Measurements from ENCODE around the gene NSMCE1. TPM values are rescaled to one million over a fixed set of nuclear protein-coding genes. Genes with fewer than 3 reads are reported as not detected.
A peak's percentile ranks its signal among the peaks of the same experiment; 100 is the strongest.

Gene NSMCE1
- total and polyA plus RNA-seq, 7 experiments from 2014 or later, result 45.5 to 220 (median 71.7) TPM

DNA sequence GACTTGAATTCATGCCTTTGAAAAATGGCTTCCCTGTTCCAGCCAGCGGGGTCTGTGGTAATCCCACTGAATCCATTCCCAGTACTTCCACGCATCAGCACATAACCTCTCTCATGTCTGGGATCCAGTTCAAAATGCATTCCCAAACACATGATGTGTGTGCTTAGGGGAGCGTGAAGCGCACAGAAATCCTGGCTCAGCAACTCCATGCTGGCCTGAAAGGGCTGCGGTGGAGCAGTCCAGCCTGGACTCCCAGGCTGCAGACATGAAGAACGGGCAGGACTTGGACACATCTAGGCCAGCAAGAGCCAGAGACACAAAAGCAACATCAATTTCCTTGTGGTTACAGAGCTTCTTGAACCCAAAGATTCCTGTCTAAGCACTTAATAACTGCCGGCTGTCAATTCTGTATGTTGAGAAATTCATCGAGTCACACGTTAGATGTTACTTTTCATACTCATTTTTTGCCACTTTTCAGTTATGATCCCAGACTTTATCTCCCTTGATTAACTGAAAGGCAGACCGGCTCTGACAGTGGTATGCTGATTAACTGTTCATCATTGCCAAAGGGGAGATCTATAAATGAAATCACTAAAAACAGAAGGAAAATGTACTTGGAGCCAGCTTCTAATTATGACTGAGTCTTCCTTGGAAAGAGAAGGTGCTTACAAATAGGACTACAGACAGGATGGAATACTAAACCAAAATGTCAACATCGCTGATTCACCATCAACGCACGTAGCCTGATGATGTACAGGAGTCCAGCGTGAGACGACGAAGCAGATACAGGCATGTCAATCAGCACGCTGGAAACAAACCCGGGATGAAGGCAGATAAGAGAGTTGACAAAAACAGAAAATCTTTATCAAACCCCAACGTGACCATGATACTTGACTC lies 23.0 kb downstream of the NSMCE1 start:
- Histone ChIP-seq H3K4me1 (ENCODE audit: control insufficient read depth in 2 of 2, insufficient read depth in 2 of 2, low read length in 2 of 2) (peaks cover 0 to 19% of the 10 kb centered on the region in 2 donors), H3K9me3 (ENCODE audit: control insufficient read depth in 2 of 3, low read length in 3 of 3) (no peaks in the 10 kb centered on the region), H3K27me3 (ENCODE audit: control insufficient read depth in 2 of 2, insufficient read depth in 2 of 2, low read length in 2 of 2) (no peaks in the 10 kb centered on the region), H3K36me3 (ENCODE audit: control insufficient read depth in 2 of 3, insufficient read depth in 3 of 3, low read length in 3 of 3) (no peaks in the 10 kb centered on the region), H3K27ac (ENCODE audit: low read depth, low read length) (no peak overlapping the region), H3K4me3 (ENCODE audit: low read length) (no peak overlapping the region)
- ATAC-seq, result no peak
- CTCF ChIA-PET, result interaction anchor here (0.5 kb wide), 1 partner anchor 10 kb away, joined by 4 read pairs; no protein-coding TSS in a partner anchor
- no peaks in the 10 kb centered on the region for H3K27me3 Mint-ChIP-seq
- H3K36me3 Mint-ChIP-seq, result peaks cover 3 to 53% (median 30%) of the 10 kb centered on the region in 5 donors
- DNase-seq, result peak in 1 of 9 donors; percentile 52
- intact Hi-C loops (cut with micrococcal nuclease), result loop anchor here in 1 of 2 donors (1.0 kb wide), 2 partner anchors 8 to 9 kb away; no protein-coding TSS in a partner anchor
- POLR2A ChIA-PET, result interaction anchor here (0.9 to 1.0 kb wide), 2 partner anchors 10 to 121 kb away, joined by 3 read pairs; no protein-coding TSS in a partner anchor
- peaks cover 43 to 83% (median 73%) of the 10 kb centered on the region in 7 donors for H3K4me1 Mint-ChIP-seq
- H3K27ac Mint-ChIP-seq, result peak overlapping the region in 6 of 9 donors; percentile 3 to 81 (median 24)
- H3K9me3 Mint-ChIP-seq, result peaks cover 0 to 4% (median 0%) of the 10 kb centered on the region in 11 donors
- peak overlapping the region in 1 of 10 donors; percentile 61 for H3K4me3 Mint-ChIP-seq

DNA sequence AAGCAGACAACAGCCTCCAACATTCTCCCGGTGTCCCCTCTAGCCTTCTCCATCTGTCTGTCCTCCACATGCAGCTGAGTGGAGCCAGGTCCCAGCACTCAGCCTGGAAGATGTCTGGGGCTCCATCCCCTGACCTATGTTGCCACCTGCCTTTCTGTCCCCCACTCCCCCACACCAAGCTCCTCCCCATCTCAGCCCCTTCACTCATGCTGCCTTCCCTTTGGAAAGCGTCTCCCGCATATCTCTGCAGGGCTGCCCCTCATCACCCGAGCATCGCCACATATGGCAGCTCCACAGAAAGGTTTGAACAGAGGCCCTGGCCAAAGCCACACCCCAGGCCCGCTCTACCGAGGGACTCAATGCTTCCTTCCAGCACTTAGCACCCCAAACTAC lies 24.2 kb downstream of the NSMCE1 start:
- peaks cover 0 to 19% of the 10 kb centered on the region in 2 donors for H3K4me1 ChIP-seq (ENCODE audit: control insufficient read depth in 2 of 2, insufficient read depth in 2 of 2, low read length in 2 of 2)
- Mint-ChIP-seq H3K4me1 (peaks cover 41 to 84% (median 71%) of the 10 kb centered on the region in 7 donors), H3K36me3 (peaks cover 3 to 48% (median 23%) of the 10 kb centered on the region in 5 donors), H3K9me3 (peaks cover 0 to 4% (median 0%) of the 10 kb centered on the region in 11 donors), H3K27ac (peak overlapping the region; percentile 14 to 95 (median 79)), H3K4me3 (peak overlapping the region in 5 of 10 donors; percentile 24 to 68 (median 61)), H3K27me3 (no peaks in the 10 kb centered on the region)
- H3K4me3 ChIP-seq (ENCODE audit: low read length), result no peak overlapping the region
- intact Hi-C loops (cut with micrococcal nuclease), result no loop called here
- ATAC-seq (no peak), DNase-seq (peak in 1 of 9 donors; percentile 19)
- H3K36me3 ChIP-seq (ENCODE audit: control insufficient read depth in 2 of 3, insufficient read depth in 3 of 3, low read length in 3 of 3), result no peaks in the 10 kb centered on the region
- no peaks in the 10 kb centered on the region for H3K9me3 ChIP-seq (ENCODE audit: control insufficient read depth in 2 of 3, low read length in 3 of 3)
- CTCF ChIA-PET, result no interaction called here
- H3K27me3 ChIP-seq (ENCODE audit: control insufficient read depth in 2 of 2, insufficient read depth in 2 of 2, low read length in 2 of 2), result no peaks in the 10 kb centered on the region
- POLR2A ChIA-PET, result interaction anchor here (1.0 to 14.7 kb wide), 6 partner anchors 9 to 73 kb away, joined by 3 to 142 read pairs (median 8); partner anchors contain the start of gene NSMCE1
- H3K27ac ChIP-seq (ENCODE audit: low read depth, low read length), result no peak overlapping the region

DNA sequence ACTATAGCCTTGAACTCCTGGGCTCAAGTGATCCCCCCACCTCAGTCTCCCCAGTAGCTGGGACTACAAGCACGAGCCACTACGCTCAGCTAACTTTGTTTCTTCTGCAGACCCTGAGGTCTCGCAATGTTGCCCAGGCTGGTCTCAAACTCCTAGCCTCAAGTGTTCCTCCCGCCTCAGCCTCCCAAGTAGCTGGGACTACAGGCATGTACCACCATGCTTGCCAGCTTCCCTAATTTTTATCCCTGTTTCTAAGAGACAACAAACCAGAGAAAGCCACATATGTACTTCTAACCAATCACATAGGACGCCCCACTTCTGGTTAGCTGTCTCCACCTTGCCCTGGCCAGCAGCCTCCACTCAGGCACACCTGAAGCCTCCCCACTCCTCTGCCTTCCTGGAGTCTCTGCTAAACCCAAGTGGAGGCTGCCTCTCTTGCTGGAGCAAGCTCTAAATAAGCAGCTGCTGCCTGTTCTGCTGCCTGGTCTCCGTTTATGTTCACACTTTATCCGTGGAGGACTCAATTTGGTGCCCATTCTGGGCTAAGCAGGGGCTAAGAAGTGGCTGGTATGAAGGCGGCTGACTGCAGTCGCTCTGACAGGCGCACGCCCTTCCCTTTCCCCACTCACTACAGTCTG lies 24.7 kb downstream of the NSMCE1 start:
- no peaks in the 10 kb centered on the region for H3K27me3 Mint-ChIP-seq
- Histone ChIP-seq H3K9me3 (ENCODE audit: control insufficient read depth in 2 of 3, low read length in 3 of 3) (no peaks in the 10 kb centered on the region), H3K4me3 (ENCODE audit: low read length) (no peak overlapping the region), H3K4me1 (ENCODE audit: control insufficient read depth in 2 of 2, insufficient read depth in 2 of 2, low read length in 2 of 2) (peaks cover 0 to 19% of the 10 kb centered on the region in 2 donors), H3K36me3 (ENCODE audit: control insufficient read depth in 2 of 3, insufficient read depth in 3 of 3, low read length in 3 of 3) (no peaks in the 10 kb centered on the region), H3K27ac (ENCODE audit: low read depth, low read length) (no peak overlapping the region), H3K27me3 (ENCODE audit: control insufficient read depth in 2 of 2, insufficient read depth in 2 of 2, low read length in 2 of 2) (no peaks in the 10 kb centered on the region)
- peaks cover 0 to 4% (median 0%) of the 10 kb centered on the region in 11 donors for H3K9me3 Mint-ChIP-seq
- ChIA-PET POLR2A (interaction anchor here (1.1 to 14.7 kb wide), 7 partner anchors 9 to 74 kb away, joined by 3 to 142 read pairs (median 7); partner anchors contain the start of gene NSMCE1), CTCF (interaction anchor here (1.0 to 1.4 kb wide), 2 partner anchors 9 to 113 kb away, joined by 3 read pairs; no protein-coding TSS in a partner anchor)
- H3K4me1 Mint-ChIP-seq, result peaks cover 45 to 89% (median 75%) of the 10 kb centered on the region in 7 donors
- DNase-seq (peak in 1 of 9 donors; percentile 18), ATAC-seq (no peak)
- peak overlapping the region; percentile 18 to 75 (median 55) for H3K4me3 Mint-ChIP-seq
- intact Hi-C loops (cut with micrococcal nuclease), result loop anchor here in 1 of 2 donors (1.0 kb wide), 1 partner anchor 10 kb away; no protein-coding TSS in a partner anchor
- peaks cover 3 to 48% (median 22%) of the 10 kb centered on the region in 5 donors for H3K36me3 Mint-ChIP-seq
- H3K27ac Mint-ChIP-seq, result peak overlapping the region; percentile 14 to 95 (median 79)

DNA sequence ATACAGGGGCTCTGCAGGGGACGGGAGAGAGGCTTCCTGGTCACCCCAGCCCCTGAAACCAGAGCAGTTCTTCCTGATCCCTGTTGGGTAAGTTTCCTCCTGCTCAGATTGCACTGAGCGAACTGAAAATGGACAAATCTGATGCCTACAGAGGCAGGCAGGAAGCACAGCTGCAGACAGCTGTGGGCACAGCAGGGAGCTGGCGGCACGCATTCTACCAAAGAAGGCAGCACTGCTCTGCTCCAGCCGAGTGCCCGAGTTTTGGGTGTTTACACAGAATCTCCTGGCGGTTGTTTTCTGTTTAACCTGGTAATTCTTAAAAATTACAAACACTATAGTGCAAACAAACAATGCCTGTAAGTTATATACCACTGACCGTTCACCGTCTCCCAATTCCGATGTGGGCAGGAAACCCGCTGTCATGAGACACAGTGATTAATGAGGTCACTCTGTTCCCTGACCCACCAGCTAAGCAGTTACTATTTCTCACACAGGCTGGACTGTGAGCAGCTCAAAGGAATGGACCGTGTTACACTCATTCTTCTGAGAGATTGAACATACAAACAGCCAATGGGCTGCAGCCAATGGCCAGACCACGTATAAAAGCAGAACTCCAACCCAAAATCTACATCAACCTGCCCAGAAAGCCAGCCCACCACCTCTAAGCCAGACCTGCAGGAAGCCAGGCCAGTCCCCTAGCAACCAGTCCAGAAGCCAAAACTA lies 25.5 kb downstream of the NSMCE1 start:
- Histone ChIP-seq H3K4me3 (ENCODE audit: low read length) (peak overlapping the region; percentile 38), H3K27me3 (ENCODE audit: control insufficient read depth in 2 of 2, insufficient read depth in 2 of 2, low read length in 2 of 2) (no peaks in the 10 kb centered on the region), H3K27ac (ENCODE audit: low read depth, low read length) (no peak overlapping the region), H3K36me3 (ENCODE audit: control insufficient read depth in 2 of 3, insufficient read depth in 3 of 3, low read length in 3 of 3) (no peaks in the 10 kb centered on the region), H3K9me3 (ENCODE audit: control insufficient read depth in 2 of 3, low read length in 3 of 3) (no peaks in the 10 kb centered on the region), H3K4me1 (ENCODE audit: control insufficient read depth in 2 of 2, insufficient read depth in 2 of 2, low read length in 2 of 2) (peaks cover 6 to 25% of the 10 kb centered on the region in 2 donors)
- Mint-ChIP-seq H3K9me3 (peaks cover 0 to 1% (median 0%) of the 10 kb centered on the region in 11 donors), H3K27me3 (no peaks in the 10 kb centered on the region), H3K4me1 (peaks cover 53 to 90% (median 82%) of the 10 kb centered on the region in 7 donors), H3K27ac (peak overlapping the region; percentile 56 to 95 (median 85)), H3K4me3 (peak overlapping the region in 9 of 10 donors; percentile 46 to 76 (median 66)), H3K36me3 (peaks cover 3 to 43% (median 20%) of the 10 kb centered on the region in 5 donors)
- peak in 7 of 9 donors; percentile 21 to 52 (median 39) for DNase-seq
- intact Hi-C loops (cut with micrococcal nuclease), result loop anchor here in 1 of 2 donors (1.0 kb wide), 1 partner anchor 11 kb away; no protein-coding TSS in a partner anchor
- CTCF ChIA-PET, result interaction anchor here (1.0 to 1.4 kb wide), 2 partner anchors 8 to 114 kb away, joined by 3 read pairs; no protein-coding TSS in a partner anchor
- POLR2A ChIA-PET, result interaction anchor here (1.0 to 16.3 kb wide), 12 partner anchors 8 to 204 kb away, joined by 3 to 196 read pairs (median 6); partner anchors contain the start of gene NSMCE1
- ATAC-seq, result peak; percentile 68

DNA sequence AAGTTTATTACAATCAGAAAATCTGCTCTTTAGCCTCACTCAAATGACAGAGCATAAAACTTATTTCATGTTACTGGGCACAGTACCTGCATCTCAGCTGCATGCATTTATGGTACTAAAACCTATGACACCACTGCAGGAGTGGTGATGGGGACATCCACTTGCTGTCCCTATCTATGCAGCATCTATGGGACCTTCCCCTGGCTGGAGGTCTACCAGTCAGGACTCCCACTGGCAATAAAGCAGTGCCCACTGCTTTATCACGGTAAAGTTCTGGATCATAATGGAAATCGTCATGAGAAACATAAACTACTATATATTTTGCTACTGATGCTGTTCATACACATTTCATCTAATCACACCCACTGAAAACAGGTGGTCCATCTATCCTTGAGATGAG lies 26.2 kb downstream of the NSMCE1 start:
- ChIA-PET POLR2A (interaction anchor here (1.0 to 16.3 kb wide), 11 partner anchors 7 to 204 kb away, joined by 3 to 196 read pairs (median 6); partner anchors contain the start of gene NSMCE1), CTCF (no interaction called here)
- Histone ChIP-seq H3K36me3 (ENCODE audit: control insufficient read depth in 2 of 3, insufficient read depth in 3 of 3, low read length in 3 of 3) (no peaks in the 10 kb centered on the region), H3K4me1 (ENCODE audit: control insufficient read depth in 2 of 2, insufficient read depth in 2 of 2, low read length in 2 of 2) (peaks cover 13 to 32% of the 10 kb centered on the region in 2 donors), H3K4me3 (ENCODE audit: low read length) (peak overlapping the region; percentile 38), H3K9me3 (ENCODE audit: control insufficient read depth in 2 of 3, low read length in 3 of 3) (no peaks in the 10 kb centered on the region), H3K27ac (ENCODE audit: low read depth, low read length) (no peak overlapping the region), H3K27me3 (ENCODE audit: control insufficient read depth in 2 of 2, insufficient read depth in 2 of 2, low read length in 2 of 2) (no peaks in the 10 kb centered on the region)
- intact Hi-C loops (cut with micrococcal nuclease), result no loop called here
- H3K4me3 Mint-ChIP-seq, result peak overlapping the region; percentile 46 to 76 (median 64)
- peaks cover 0 to 1% (median 0%) of the 10 kb centered on the region in 11 donors for H3K9me3 Mint-ChIP-seq
- DNase-seq (peak in 1 of 9 donors; percentile 15), ATAC-seq (no peak)
- H3K27me3 Mint-ChIP-seq, result no peaks in the 10 kb centered on the region
- peaks cover 0 to 37% (median 15%) of the 10 kb centered on the region in 5 donors for H3K36me3 Mint-ChIP-seq
- peak overlapping the region; percentile 56 to 99 (median 87) for H3K27ac Mint-ChIP-seq
- H3K4me1 Mint-ChIP-seq, result peaks cover 56 to 92% (median 84%) of the 10 kb centered on the region in 7 donors
